Activated T-helper 1 cell treated with anti-CD3 and anti-CD28 coated beads, Interleukin-12 subunit alpha, Interleukin-12 subunit beta, Interleukin-2, Interleukin-4 antibody, amounts not matched to agents 30 ng/mL and 10 ng/mL and 1 ng/mL, durations not matched to agents 14 hours and 24 hours and 36 hours (primary cell): Measurements from ENCODE around the gene AP3S1. TPM values are rescaled to one million over a fixed set of nuclear protein-coding genes. Genes with fewer than 3 reads are reported as not detected.

Experiments
- DNase-seq: peaks from one replicate; pipeline ENCODE4 v3.0.0; 2021; ENCODE audit warnings: low spot score
- H3K27ac Mint-ChIP-seq: one replicate; pipeline ENCODE4 v1.8.0; 2021; ENCODE audit warnings: mild to moderate bottlenecking, mixed read lengths
- H3K27me3 Mint-ChIP-seq: one replicate; pipeline ENCODE4 v1.8.0; 2022; ENCODE audit warnings: mild to moderate bottlenecking, moderate library complexity, mixed read lengths; ENCODE audit not compliant: insufficient read depth
- H3K36me3 Mint-ChIP-seq: one replicate; pipeline ENCODE4 v1.8.0; 2021; ENCODE audit warnings: low read depth, mixed read lengths
- H3K4me1 Mint-ChIP-seq: one replicate; pipeline ENCODE4 v1.8.0; 2021; ENCODE audit warnings: low read depth, mixed read lengths
- H3K4me3 Mint-ChIP-seq: one replicate; pipeline ENCODE4 v1.8.0; 2021; ENCODE audit warnings: mild to moderate bottlenecking, moderate library complexity, mixed read lengths
- H3K9me3 Mint-ChIP-seq: one replicate; pipeline ENCODE4 v1.8.0; 2021; ENCODE audit warnings: mixed read lengths
- intact Hi-C: fragments of 100-400 bp; cut with micrococcal nuclease; formaldehyde crosslinking; loops from one replicate; pipeline ENCODE4 v1.15.1; 2024
- total RNA-seq: library from RNA; stranded (reverse); gene quantifications from 2 replicates; pipeline ENCODE4 v1.2.3, GENCODE V29; 2022

The AP3S1 gene
- total RNA-seq, 1 donor from 2014 or later, result 49.7 TPM

DNA sequence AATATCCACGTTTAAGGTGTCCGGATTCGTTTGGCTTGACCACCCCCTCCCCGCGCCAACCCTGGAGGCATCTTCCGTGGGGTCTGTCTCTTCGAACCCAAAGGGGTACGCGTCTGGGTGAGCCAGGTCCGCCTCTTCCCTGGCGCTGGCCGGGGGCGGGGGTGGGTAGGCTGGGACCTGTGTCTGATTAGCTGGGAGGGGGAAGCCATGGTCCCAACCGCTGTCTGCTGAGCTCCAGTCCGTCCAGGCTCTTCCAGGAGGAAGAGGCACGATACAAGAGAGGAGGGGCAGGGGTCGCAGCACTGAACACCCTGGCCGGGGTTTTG, 120.5 kb downstream of the AP3S1 start, which contains the start of gene LVRN:
Gene LVRN (plus strand): TSS at position 237 of the 326 bp plus-strand sequence. CDS start 143 bp downstream, outside the sequence.
- intact Hi-C loops, result loop anchor here (5.0 kb wide), 1 partner anchor 610 kb away; the partner anchor contains the start of gene SEMA6A
- Mint-ChIP-seq H3K27me3 (peaks cover 54% of the 10 kb centered on the region), H3K4me3 (no peak within 1 kb of the TSS), H3K27ac (no peak within 1 kb of the TSS), H3K4me1 (no peaks in the 10 kb centered on the region), H3K36me3 (peaks cover 2% of the 10 kb centered on the region), H3K9me3 (no peaks in the 10 kb centered on the region)
- no peak for DNase-seq

GRCh38 chr5:115962565-115963402, 121.0 kb downstream of the AP3S1 start:
- Mint-ChIP-seq H3K36me3 (peaks cover 2% of the 10 kb centered on the region), H3K27ac (no peak overlapping the region), H3K9me3 (no peaks in the 10 kb centered on the region), H3K27me3 (peaks cover 55% of the 10 kb centered on the region), H3K4me1 (no peaks in the 10 kb centered on the region), H3K4me3 (no peak overlapping the region)
- intact Hi-C loops, result loop anchor here (5.0 kb wide), 1 partner anchor 610 kb away; the partner anchor contains the start of gene SEMA6A
- no peak for DNase-seq

- no peaks in the 10 kb centered on the region for H3K4me1 Mint-ChIP-seq
- H3K4me3 Mint-ChIP-seq, result no peak overlapping the region
- no peaks in the 10 kb centered on the region for H3K9me3 Mint-ChIP-seq
- H3K27ac Mint-ChIP-seq, result no peak overlapping the region
- intact Hi-C loops, result loop anchor here (5.0 kb wide), 1 partner anchor 609 kb away; the partner anchor contains the start of gene SEMA6A
- peaks cover 58% of the 10 kb centered on the region for H3K27me3 Mint-ChIP-seq
- H3K36me3 Mint-ChIP-seq, result peaks cover 2% of the 10 kb centered on the region
- no peak for DNase-seq
Observed at GRCh38 chr5:115963566-115963965, 121.8 kb downstream of the AP3S1 start.

Other genes starting within 250 kb of the AP3S1 start
- gene TICAM2, start 239.5 kb upstream of the AP3S1 start, total RNA-seq, result 0.59 and 1.1 TPM in 2 replicates
- 43.4 and 44.0 TPM in 2 replicates for gene TMED7, start 215.9 kb upstream of the AP3S1 start, total RNA-seq
- 0.49 and 0.66 TPM in 2 replicates for gene CDO1, start 25.3 kb upstream of the AP3S1 start, total RNA-seq
- gene ATG12, start 370 bp upstream of the AP3S1 start, total RNA-seq, result 29.6 and 37.4 TPM in 2 replicates
- not detected in 2 replicates for gene LVRN, start 120.5 kb downstream of the AP3S1 start, total RNA-seq
- not detected in 2 replicates for gene ARL14EPL, start 190.5 kb downstream of the AP3S1 start, total RNA-seq
- gene COMMD10, start 243.1 kb downstream of the AP3S1 start, total RNA-seq, result 21.8 and 23.6 TPM in 2 replicates